Smooth muscle cell (in vitro differentiated cells): ENCODE results near the gene TAS2R20. TPM values are rescaled to one million over a fixed set of nuclear protein-coding genes. Genes with fewer than 3 reads are reported as not detected.

Source experiments
- DNase-seq: peaks from one replicate; lab custom pipeline; 2025; ENCODE audit not compliant: unreplicated experiment; lab: John Stamatoyannopoulos, UW
- H2AFZ ChIP-seq: fragments of 200-600 bp; sonication (generic); 2 replicates; pipeline ENCODE4 v1.6.0; 2016; ENCODE audit warnings: antibody characterized with exemption, low read depth, mild to moderate bottlenecking
- H3F3A ChIP-seq: fragments of 200-600 bp; sonication (generic); 2 replicates; pipeline ENCODE4 v1.6.0; 2017; ENCODE audit warnings: antibody characterized with exemption, low read depth
- H3K27ac ChIP-seq: fragments of 200-600 bp; sonication (generic); 2 replicates; pipeline ENCODE4 v1.5.1; 2016; ENCODE audit warnings: low read depth, mild to moderate bottlenecking
- H3K27me3 ChIP-seq: fragments of 200-600 bp; sonication (generic); 2 replicates; pipeline ENCODE4 v1.6.1; 2016; ENCODE audit warnings: low read depth, mild to moderate bottlenecking
- H3K36me3 ChIP-seq: fragments of 200-600 bp; sonication (generic); 2 replicates; pipeline ENCODE4 v1.5.1; 2016; ENCODE audit warnings: low read depth
- H3K4me1 ChIP-seq: fragments of 200-600 bp; sonication (generic); 2 replicates; pipeline ENCODE4 v1.5.1; 2016; ENCODE audit warnings: low read depth
- H3K4me2 ChIP-seq: fragments of 200-600 bp; sonication (generic); 2 replicates; pipeline ENCODE4 v1.6.0; 2016; ENCODE audit warnings: mild to moderate bottlenecking
- H3K4me3 ChIP-seq: fragments of 200-600 bp; sonication (generic); 2 replicates; pipeline ENCODE4 v1.5.1; 2016; ENCODE audit warnings: mild to moderate bottlenecking
- H3K79me2 ChIP-seq: fragments of 200-600 bp; sonication (generic); 2 replicates; pipeline ENCODE4 v1.6.0; 2016; ENCODE audit warnings: low read depth, mild to moderate bottlenecking
- H3K9ac ChIP-seq: fragments of 200-600 bp; sonication (generic); 2 replicates; pipeline ENCODE4 v1.6.0; 2016; ENCODE audit warnings: low read depth
- H3K9me3 ChIP-seq: fragments of 200-600 bp; sonication (generic); replicated peaks from 2 replicates; pipeline ENCODE4 v1.5.1; 2016; ENCODE audit warnings: low read depth
- H4K20me1 ChIP-seq: fragments of 200-600 bp; sonication (generic); 2 replicates; pipeline ENCODE4 v1.6.0; 2016; ENCODE audit warnings: low read depth
- CTCF ChIP-seq: fragments of 200-600 bp; sonication (generic); IDR thresholded peaks from 2 replicates; pipeline ENCODE4 v1.5.1; 2017; ENCODE audit warnings: borderline replicate concordance, mild to moderate bottlenecking, antibody characterized with exemption; ENCODE audit not compliant: insufficient read depth, poor library complexity, severe bottlenecking
- WGBS: methylation state at CpG from one replicate; pipeline ENCODE4 v1.1.7; 2016; ENCODE audit warnings: low lambda C conversion rate; 5-methylcytosine and 5-hydroxymethylcytosine counted together
- polyA plus RNA-seq: library from polyadenylated mRNA; unstranded; fragments of >200 nt; fragmentation: Nextera tagmentation; extraction: Ambion mirVana; gene quantifications from 2 replicates; pipeline ENCODE4 v1.2.1, GENCODE V29; 2016
- total RNA-seq: library from RNA; depleted of rRNA; stranded (reverse); fragments of >200 nt; gene quantifications from 2 replicates; pipeline ENCODE4 v1.2.3, GENCODE V29; 2014

TAS2R20 gene
- total and polyA plus RNA-seq, 2 experiments from 2014 or later: 1.4 TPM; not detected in 1

- Histone ChIP-seq H3F3A (no peaks in the 10 kb centered on the region), H3K4me1 (no peaks in the 10 kb centered on the region), H3K36me3 (no peaks in the 10 kb centered on the region), H3K9me3 (no peaks in the 10 kb centered on the region), H3K79me2 (peaks cover 49% of the 10 kb centered on the region), H3K4me2 (no peak overlapping the region), H3K9ac (no peak overlapping the region), H2AFZ (no peak overlapping the region), H3K27ac (no peak overlapping the region), H4K20me1 (peaks cover 12% of the 10 kb centered on the region), H3K27me3 (no peaks in the 10 kb centered on the region), H3K4me3 (no peak overlapping the region)
- no peak for TF ChIP-seq CTCF
- DNase-seq: no peak
Observed at GRCh38 chr12:10956085-10956484, 42.0 kb downstream of the TAS2R20 start.

- Histone ChIP-seq H4K20me1 (peaks cover 12% of the 10 kb centered on the region), H3K9me3 (no peaks in the 10 kb centered on the region), H3K27ac (no peak overlapping the region), H3K36me3 (no peaks in the 10 kb centered on the region), H3F3A (no peaks in the 10 kb centered on the region), H3K27me3 (no peaks in the 10 kb centered on the region), H3K4me1 (no peaks in the 10 kb centered on the region), H3K79me2 (peaks cover 39% of the 10 kb centered on the region), H3K4me2 (no peak overlapping the region), H2AFZ (no peak overlapping the region), H3K4me3 (no peak overlapping the region), H3K9ac (no peak overlapping the region)
- WGBS: 97% methylated on average over 4 of the region's 4 CpGs
- no peak for DNase-seq
- TF ChIP-seq CTCF: no peak
Observed at GRCh38 chr12:10952645-10953044, 45.5 kb downstream of the TAS2R20 start.

Other genes starting within 250 kb of the TAS2R20 start
- gene TAS2R7, start 195.7 kb downstream of the TAS2R20 start, total RNA-seq: 1.4 TPM in 1 of 2 replicates, not detected in the other
- gene TAS2R7, start 195.7 kb downstream of the TAS2R20 start, polyA plus RNA-seq: not detected in 2 replicates
- gene TAS2R8, start 191.0 kb downstream of the TAS2R20 start, total RNA-seq: 0.13 and 0.90 TPM in 2 replicates
- not detected in 2 replicates for gene TAS2R8, start 191.0 kb downstream of the TAS2R20 start, polyA plus RNA-seq
- 0.81 and 1.8 TPM in 2 replicates for gene TAS2R9, start 188.1 kb downstream of the TAS2R20 start, total RNA-seq
- 0.44 TPM in 1 of 2 replicates, not detected in the other for gene TAS2R9, start 188.1 kb downstream of the TAS2R20 start, polyA plus RNA-seq
- 3.2 and 8.4 TPM in 2 replicates for gene TAS2R10, start 171.9 kb downstream of the TAS2R20 start, total RNA-seq
- 0.50 and 1.6 TPM in 2 replicates for gene TAS2R10, start 171.9 kb downstream of the TAS2R20 start, polyA plus RNA-seq
- gene PRR4, start 148.8 kb downstream of the TAS2R20 start, total RNA-seq: 6.7 and 65.0 TPM in 2 replicates
- gene PRR4, start 148.8 kb downstream of the TAS2R20 start, polyA plus RNA-seq: 2.7 and 4.2 TPM in 2 replicates
- 12.0 and 14.7 TPM in 2 replicates for gene PRH1, start 114.0 kb downstream of the TAS2R20 start, total RNA-seq
- 12.5 and 12.9 TPM in 2 replicates for gene PRH1, start 114.0 kb downstream of the TAS2R20 start, polyA plus RNA-seq
- 1.8 and 2.7 TPM in 2 replicates for gene TAS2R13, start 88.7 kb downstream of the TAS2R20 start, total RNA-seq
- not detected in 2 replicates for gene TAS2R13, start 88.7 kb downstream of the TAS2R20 start, polyA plus RNA-seq
- not detected in 2 replicates for gene PRH2, start 69.1 kb downstream of the TAS2R20 start, total RNA-seq
- 0.33 TPM in 1 of 2 replicates, not detected in the other for gene PRH2, start 69.1 kb downstream of the TAS2R20 start, polyA plus RNA-seq
- gene TAS2R14, start 59.0 kb downstream of the TAS2R20 start, total RNA-seq: 5.8 and 7.1 TPM in 2 replicates
- gene TAS2R14, start 59.0 kb downstream of the TAS2R20 start, polyA plus RNA-seq: 1.2 and 2.5 TPM in 2 replicates
- gene TAS2R50, start 11.4 kb downstream of the TAS2R20 start, total RNA-seq: 1.8 and 6.3 TPM in 2 replicates
- 0.78 TPM in 1 of 2 replicates, not detected in the other for gene TAS2R50, start 11.4 kb downstream of the TAS2R20 start, polyA plus RNA-seq
- gene TAS2R19, start 24.3 kb upstream of the TAS2R20 start, total RNA-seq: 2.3 and 3.8 TPM in 2 replicates
- gene TAS2R19, start 24.3 kb upstream of the TAS2R20 start, polyA plus RNA-seq: 0.24 and 0.26 TPM in 2 replicates
- gene TAS2R31, start 33.1 kb upstream of the TAS2R20 start, total RNA-seq: 4.1 and 5.7 TPM in 2 replicates
- gene TAS2R31, start 33.1 kb upstream of the TAS2R20 start, polyA plus RNA-seq: not detected in 2 replicates
- gene TAS2R46, start 64.0 kb upstream of the TAS2R20 start, total RNA-seq: 3.6 and 5.2 TPM in 2 replicates
- gene TAS2R46, start 64.0 kb upstream of the TAS2R20 start, polyA plus RNA-seq: not detected in 2 replicates
- gene TAS2R43, start 94.0 kb upstream of the TAS2R20 start, total RNA-seq: 0.45 TPM in 1 of 2 replicates, not detected in the other
- gene TAS2R43, start 94.0 kb upstream of the TAS2R20 start, polyA plus RNA-seq: 0.35 TPM in 1 of 2 replicates, not detected in the other
- 2.2 and 3.9 TPM in 2 replicates for gene TAS2R30, start 136.3 kb upstream of the TAS2R20 start, total RNA-seq
- gene TAS2R30, start 136.3 kb upstream of the TAS2R20 start, polyA plus RNA-seq: not detected in 2 replicates
- gene SMIM10L1, start 172.9 kb upstream of the TAS2R20 start, total RNA-seq: 9.5 and 10.7 TPM in 2 replicates
- gene SMIM10L1, start 172.9 kb upstream of the TAS2R20 start, polyA plus RNA-seq: 9.4 and 11.1 TPM in 2 replicates
- gene TAS2R42, start 188.6 kb upstream of the TAS2R20 start, total RNA-seq: not detected in 2 replicates
- gene TAS2R42, start 188.6 kb upstream of the TAS2R20 start, polyA plus RNA-seq: not detected in 2 replicates